ENCODE measurements around the gene UNK.
A peak's percentile ranks its signal among the peaks of the same experiment; 100 is the strongest.

Gene UNK

DNA sequence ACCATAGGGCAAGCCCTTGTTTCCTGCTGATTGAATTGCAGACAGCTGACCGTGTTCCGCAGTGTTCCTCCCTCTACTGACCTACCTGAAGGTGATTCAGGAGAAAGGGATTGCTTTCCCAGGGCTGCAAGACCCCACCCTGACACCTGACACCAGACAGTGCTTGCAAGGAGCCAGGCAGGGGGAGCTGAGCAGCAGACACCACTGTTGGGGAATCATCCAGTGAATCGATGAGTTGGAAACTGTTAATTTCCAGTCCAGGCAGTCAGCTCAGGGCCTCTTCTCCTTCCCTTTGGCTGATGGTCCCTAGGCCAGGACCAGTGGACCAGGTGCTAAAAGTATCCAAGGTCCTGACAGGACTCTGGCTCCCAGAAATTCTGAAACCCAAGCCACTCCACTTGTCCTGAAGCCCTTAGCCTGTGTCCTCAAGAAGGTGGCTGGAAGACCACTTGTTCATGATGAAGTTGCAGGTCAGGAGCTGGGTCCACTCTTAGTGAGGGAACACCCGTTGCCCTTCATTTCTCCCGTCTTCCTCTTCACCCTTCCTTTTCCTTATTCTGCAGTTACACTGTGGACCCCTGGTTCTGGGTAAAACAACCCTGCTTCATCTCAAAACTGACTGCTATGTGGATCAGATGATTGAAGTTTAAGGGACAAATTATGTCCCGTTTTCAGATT is 9.5 kb upstream of the UNK start:
- H3K4me3 ChIP-seq (ENCODE audit: low read depth, low read length) = no peak overlapping the region
- TF ChIP-seq, protein P1, sequence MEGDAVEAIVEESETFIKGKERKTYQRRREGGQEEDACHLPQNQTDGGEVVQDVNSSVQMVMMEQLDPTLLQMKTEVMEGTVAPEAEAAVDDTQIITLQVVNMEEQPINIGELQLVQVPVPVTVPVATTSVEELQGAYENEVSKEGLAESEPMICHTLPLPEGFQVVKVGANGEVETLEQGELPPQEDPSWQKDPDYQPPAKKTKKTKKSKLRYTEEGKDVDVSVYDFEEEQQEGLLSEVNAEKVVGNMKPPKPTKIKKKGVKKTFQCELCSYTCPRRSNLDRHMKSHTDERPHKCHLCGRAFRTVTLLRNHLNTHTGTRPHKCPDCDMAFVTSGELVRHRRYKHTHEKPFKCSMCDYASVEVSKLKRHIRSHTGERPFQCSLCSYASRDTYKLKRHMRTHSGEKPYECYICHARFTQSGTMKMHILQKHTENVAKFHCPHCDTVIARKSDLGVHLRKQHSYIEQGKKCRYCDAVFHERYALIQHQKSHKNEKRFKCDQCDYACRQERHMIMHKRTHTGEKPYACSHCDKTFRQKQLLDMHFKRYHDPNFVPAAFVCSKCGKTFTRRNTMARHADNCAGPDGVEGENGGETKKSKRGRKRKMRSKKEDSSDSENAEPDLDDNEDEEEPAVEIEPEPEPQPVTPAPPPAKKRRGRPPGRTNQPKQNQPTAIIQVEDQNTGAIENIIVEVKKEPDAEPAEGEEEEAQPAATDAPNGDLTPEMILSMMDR (IDR thresholded peaks at IDR 0.05; ENCODE audit: borderline replicate concordance, insufficient read depth, low read depth, low read length) = no peak

DNA sequence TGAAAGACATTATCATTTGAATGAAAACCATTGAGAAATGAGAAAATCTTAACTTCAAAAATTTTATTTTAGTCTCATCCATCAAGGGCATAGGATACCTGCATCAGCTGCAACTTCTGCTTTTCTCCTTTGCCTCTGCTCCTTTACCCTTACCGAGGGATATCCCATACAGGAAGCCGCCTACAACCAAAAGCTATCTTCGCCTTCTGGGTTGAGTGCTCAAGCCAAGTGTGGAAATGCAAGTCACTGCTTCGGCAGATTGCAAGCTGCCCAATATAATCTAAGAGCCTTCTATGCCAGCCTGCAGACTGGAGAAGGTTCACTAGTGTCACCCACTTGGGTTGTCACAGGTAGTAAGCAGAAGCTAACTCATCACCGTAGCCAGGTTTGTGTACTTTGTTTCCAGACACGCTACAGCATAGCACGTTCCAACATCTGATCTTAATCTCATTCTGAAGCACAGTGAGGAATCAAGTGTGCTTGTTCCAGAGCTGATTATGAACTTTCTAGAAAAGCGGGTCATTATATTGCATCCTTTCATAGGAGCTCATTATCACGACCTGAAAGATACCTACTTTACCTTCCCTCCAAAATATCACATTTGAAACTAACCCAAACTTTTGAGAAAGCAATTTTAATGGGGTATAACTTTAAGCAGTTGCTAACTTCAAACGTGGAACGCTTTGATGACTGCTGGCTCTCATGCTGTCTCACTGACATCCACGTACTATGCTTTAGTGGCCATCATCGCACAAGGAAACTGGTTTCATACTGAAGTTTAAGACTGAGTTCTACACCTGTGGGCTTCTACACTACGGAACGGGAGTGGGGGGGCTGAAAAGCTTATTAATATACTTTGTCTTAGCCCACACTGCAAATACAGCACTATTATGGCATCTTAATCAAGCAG is 8.0 kb upstream of the UNK start:
- H3K4me3 ChIP-seq (ENCODE audit: low read depth, low read length) = no peak overlapping the region
- TF ChIP-seq, protein P1 (IDR thresholded peaks at IDR 0.05; ENCODE audit: borderline replicate concordance, insufficient read depth, low read depth, low read length) = no peak

DNA sequence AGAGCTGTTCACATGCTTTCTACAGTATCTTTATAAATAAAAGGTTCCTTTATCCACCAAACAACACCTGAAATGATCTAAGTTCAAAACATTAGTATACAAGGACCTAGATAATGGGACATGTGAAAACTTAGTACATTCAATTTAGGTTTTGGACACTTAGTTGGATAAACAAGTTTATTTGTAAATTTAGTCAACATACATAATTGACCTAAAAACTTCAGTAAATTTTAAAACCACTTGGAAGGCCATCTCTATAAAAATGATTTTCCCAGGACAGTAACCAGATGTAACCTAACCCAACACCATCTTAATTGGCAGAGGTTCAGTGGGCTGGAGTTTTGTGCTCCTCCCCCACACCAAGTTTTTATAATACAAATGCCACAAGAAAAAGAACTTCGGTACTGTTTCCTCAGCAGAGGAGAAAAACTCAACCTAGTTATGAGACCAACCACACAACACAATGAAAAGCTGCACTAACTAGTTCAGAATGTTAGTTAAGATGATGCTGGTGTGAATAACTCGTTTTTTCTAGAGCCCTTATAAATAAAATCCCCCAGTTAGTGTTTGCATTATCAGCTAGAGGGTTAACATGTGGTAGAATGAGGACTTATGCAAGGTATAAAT is 7.2 kb upstream of the UNK start:
- no peak overlapping the region for H3K4me3 ChIP-seq (ENCODE audit: low read depth, low read length)
- TF ChIP-seq, protein P1 (IDR thresholded peaks at IDR 0.05; ENCODE audit: borderline replicate concordance, insufficient read depth, low read depth, low read length) = no peak

DNA sequence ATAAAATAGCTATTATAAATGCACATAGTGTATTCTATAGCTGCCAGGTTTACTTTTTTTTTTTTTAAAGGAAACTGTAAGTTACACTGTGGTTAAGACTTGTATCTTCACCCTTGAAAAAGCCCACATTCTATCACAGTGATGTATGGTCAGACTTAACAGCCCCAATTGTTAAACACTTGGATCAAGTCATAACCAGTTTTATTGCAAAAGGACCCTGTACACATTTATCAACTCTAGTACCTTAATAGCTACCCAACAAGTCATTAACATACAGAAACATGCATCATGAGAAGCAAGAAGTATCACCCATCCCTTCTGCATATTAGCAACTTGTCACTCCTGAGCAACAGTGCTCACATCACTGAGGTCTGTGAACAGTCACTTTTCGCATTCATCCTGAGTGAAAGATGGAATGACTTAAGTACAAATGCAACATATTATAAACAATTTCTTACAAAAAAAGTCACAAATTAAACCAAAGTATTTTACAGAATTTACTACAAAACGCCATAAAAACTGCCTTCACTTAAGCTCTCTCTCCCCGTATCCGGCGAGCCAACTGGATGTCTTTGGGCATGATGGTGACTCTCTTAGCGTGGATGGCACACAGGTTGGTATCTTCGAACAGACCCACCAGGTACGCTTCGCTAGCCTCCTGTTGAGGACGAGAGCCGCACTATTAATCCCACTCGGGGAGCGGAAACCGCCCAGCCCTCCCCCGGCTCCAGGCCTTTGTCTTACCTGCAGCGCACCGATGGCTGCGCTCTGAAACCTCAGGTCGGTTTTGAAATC is 6.3 kb upstream of the UNK start:
- peak overlapping the region; percentile 90 for H3K4me3 ChIP-seq (ENCODE audit: low read depth, low read length)

DNA sequence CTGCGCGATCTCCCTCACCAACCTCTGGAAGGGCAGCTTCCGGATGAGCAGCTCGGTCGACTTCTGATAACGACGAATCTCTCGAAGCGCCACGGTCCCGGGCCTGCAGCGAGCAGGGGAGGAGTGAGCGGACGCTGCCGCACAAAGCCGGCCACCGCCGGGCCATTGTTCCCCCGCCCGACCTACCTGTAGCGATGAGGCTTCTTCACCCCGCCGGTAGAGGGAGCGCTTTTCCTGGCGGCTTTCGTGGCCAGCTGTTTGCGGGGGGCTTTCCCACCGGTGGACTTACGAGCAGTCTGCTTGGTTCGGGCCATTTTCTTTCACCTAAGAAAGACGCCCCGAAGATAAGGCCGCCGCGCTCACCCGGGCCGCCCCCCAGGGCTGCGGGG is 5.8 kb upstream of the UNK start:
- TF ChIP-seq, protein P1 (IDR thresholded peaks at IDR 0.05; ENCODE audit: borderline replicate concordance, insufficient read depth, low read depth, low read length) = peak; percentile 68
- peak overlapping the region; percentile 90 for H3K4me3 ChIP-seq (ENCODE audit: low read depth, low read length)

DNA sequence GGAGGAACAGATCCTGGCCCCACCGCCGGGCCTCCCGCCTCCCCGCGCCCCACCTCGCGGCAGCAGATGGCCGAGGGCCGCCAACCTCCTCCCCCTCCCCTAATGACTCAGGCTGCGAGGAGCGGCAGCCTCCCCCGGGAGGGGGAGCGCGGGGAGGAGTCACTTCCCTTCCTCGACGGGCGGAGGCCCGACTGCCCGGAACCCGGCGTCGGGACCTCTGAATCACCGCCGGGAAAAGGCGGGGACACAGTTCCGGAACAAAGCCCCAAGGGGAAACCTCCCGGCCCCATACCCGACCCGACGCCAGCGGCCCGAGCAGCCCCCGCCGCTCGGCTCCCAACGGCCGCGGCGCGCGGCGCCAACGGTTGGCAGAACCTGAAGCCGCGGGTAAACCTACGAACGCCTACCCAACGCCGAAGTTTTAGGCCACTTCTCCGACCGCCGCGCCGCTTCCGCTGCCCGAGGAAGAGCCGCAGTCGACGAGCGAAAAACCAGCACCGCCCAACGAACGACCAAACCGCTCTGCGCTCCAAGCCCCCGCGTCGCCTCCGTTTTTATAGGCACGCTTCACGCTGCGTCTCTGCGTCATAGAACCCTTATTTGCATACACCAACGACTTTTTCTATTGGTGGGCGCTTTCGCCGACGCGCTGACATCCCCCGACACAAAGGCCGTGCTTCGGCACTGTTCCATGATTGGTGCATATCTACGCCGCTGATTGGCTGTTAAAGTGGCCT is 5.2 kb upstream of the UNK start:
- peak overlapping the region; percentile 90 for H3K4me3 ChIP-seq (ENCODE audit: low read depth, low read length)
- TF ChIP-seq, protein P1 (IDR thresholded peaks at IDR 0.05; ENCODE audit: borderline replicate concordance, insufficient read depth, low read depth, low read length) = no peak
